Motor neuron (in vitro differentiated cells): ENCODE results near the gene PAPOLG. TPM values are rescaled to one million over a fixed set of nuclear protein-coding genes. Genes with fewer than 3 reads are reported as not detected.

Experiments
- ATAC-seq, 8 experiments: fragments of 200-7000 bp; cut with Tn5 transposase; replicated peaks in 6 of 8; 2 replicates each; pipeline ENCODE4 v1.8.0; 2021; ENCODE audit warnings: mild to moderate bottlenecking in 8 of 8, moderate library complexity in 8 of 8
- H3K27ac ChIP-seq, 2 donors: fragments of 250-450 bp; sonication (Bioruptor Pico); 2 replicates each; pipeline ENCODE4 v1.9.0; 2021; ENCODE audit warnings: antibody characterized with exemption in 2 of 2, mild to moderate bottlenecking in 2 of 2, moderate library complexity in 1 of 2
- H3K4me1 ChIP-seq, 2 donors: fragments of 250-450 bp; sonication (Bioruptor Pico); replicated peaks in 1 of 2; 2 replicates each; pipeline ENCODE4 v1.6.1; 2021; ENCODE audit warnings: antibody characterized with exemption in 2 of 2, mild to moderate bottlenecking in 2 of 2, moderate library complexity in 1 of 2
- H3K4me3 ChIP-seq, 5 donors: fragments of 250-450 bp; sonication (Bioruptor Pico); 2 replicates each; pipeline ENCODE4 v1.9.0; 2021; ENCODE audit warnings: antibody characterized with exemption in 5 of 5, mild to moderate bottlenecking in 5 of 5, moderate library complexity in 4 of 5
- WGBS, 10 experiments: fragments of 450-650 bp; shearing (Covaris generic); methylation state at CpG; one replicate each; pipeline ENCODE4 v1.0.0; 2022; 5-methylcytosine and 5-hydroxymethylcytosine counted together
- in situ Hi-C, 9 experiments: fragments of 400-800 bp; cut with MboI; loops; one replicate each; pipeline ENCODE4 v1.15.0; 2021; ENCODE audit warnings: low sequenced_read_pairs in 9 of 9, low pct_unique_long_range_greater_than_20kb in 2 of 9; ENCODE audit not compliant: unreplicated experiment in 9 of 9
- total RNA-seq, 8 experiments: library from RNA; unstranded; fragments of 300-600 nt; gene quantifications; 2 replicates each; pipeline versions ENCODE4 v1.2.3 to v1.2.4, GENCODE V29; 2022

The PAPOLG gene
- total RNA-seq, 8 experiments from 2014 or later = 7.3 to 23.9 (median 20.2) TPM

- H3K4me3 ChIP-seq = no peak overlapping the region
- 47 to 100% (median 84%) methylated on average over 1 to 5 of the region's 6 CpGs; no CpG with 5 or more reads in 3 of the 10 experiments for WGBS, 10 experiments
- in situ Hi-C loops = no loop called here
- no peak for ATAC-seq
- H3K4me1 ChIP-seq = no peaks in the 10 kb centered on the region
- no peak overlapping the region for H3K27ac ChIP-seq
These were observed 16.9 kb upstream of the PAPOLG start for GRCh38 chr2:60739156-60739555.

GRCh38 chr2:60741576-60741975, 14.5 kb upstream of the PAPOLG start:
- Histone ChIP-seq H3K4me3 (no peak overlapping the region), H3K4me1 (no peaks in the 10 kb centered on the region), H3K27ac (no peak overlapping the region)
- in situ Hi-C loops = no loop called here
- 67 to 97% (median 91%) methylated on average over 3 to 9 of the region's 11 CpGs; no CpG with 5 or more reads in 5 of the 10 experiments for WGBS, 10 experiments
- ATAC-seq = no peak

- in situ Hi-C loops = no loop called here
- Histone ChIP-seq H3K27ac (no peak overlapping the region), H3K4me1 (no peaks in the 10 kb centered on the region), H3K4me3 (no peak overlapping the region)
- 14 to 100% (median 36%) methylated on average over 1 to 4 of the region's 4 CpGs; no CpG with 5 or more reads in 2 of the 10 experiments for WGBS, 10 experiments
- ATAC-seq = no peak
These were observed 13.6 kb upstream of the PAPOLG start for GRCh38 chr2:60742419-60742818.

- no peak overlapping the region for H3K4me3 ChIP-seq
- 80 to 100% (median 92%) methylated on average over 1 to 4 of the region's 5 CpGs; no CpG with 5 or more reads in 3 of the 10 experiments for WGBS, 10 experiments
- H3K27ac ChIP-seq = no peak overlapping the region
- ATAC-seq = no peak
- in situ Hi-C loops = no loop called here
- H3K4me1 ChIP-seq = no peaks in the 10 kb centered on the region
These were observed 10.7 kb upstream of the PAPOLG start for GRCh38 chr2:60745330-60745729.

- WGBS, 10 experiments = 54 to 100% (median 67%) methylated on average over 2 to 6 of the region's 7 CpGs; no CpG with 5 or more reads in 5 of the 10 experiments
- in situ Hi-C loops = no loop called here
- ATAC-seq = peak in 1 of 8 experiments; percentile 21
These were observed 10.3 kb upstream of the PAPOLG start for GRCh38 chr2:60745761-60746160.

GRCh38 chr2:60746318-60746717, 9.8 kb upstream of the PAPOLG start:
- H3K27ac ChIP-seq = no peak overlapping the region
- WGBS, 10 experiments = 44 to 90% (median 75%) methylated on average over 2 to 6 of the region's 8 CpGs; no CpG with 5 or more reads in 7 of the 10 experiments
- in situ Hi-C loops = no loop called here
- H3K4me3 ChIP-seq = no peak overlapping the region
- H3K4me1 ChIP-seq = no peaks in the 10 kb centered on the region
- ATAC-seq = peak in 3 of 8 experiments; percentile 70 to 99 (median 93)

More at GRCh38 chr2:60745761-60746160, 10.3 kb upstream of the PAPOLG start:
- Histone ChIP-seq H3K4me1 (no peaks in the 10 kb centered on the region), H3K27ac (no peak overlapping the region), H3K4me3 (no peak overlapping the region)

- no peak overlapping the region for H3K4me3 ChIP-seq
- no peak for ATAC-seq
- 71 to 100% (median 100%) methylated on average over 1 of the region's 1 CpG; no CpG with 5 or more reads in 4 of the 10 experiments for WGBS, 10 experiments
These were observed 3.6 kb downstream of the PAPOLG start for GRCh38 chr2:60759654-60760053.

GRCh38 chr2:60764736-60765534, 8.9 kb downstream of the PAPOLG start:
- peak in 2 of 8 experiments; percentile 81 to 82 for ATAC-seq
- 52 to 100% (median 94%) methylated on average over 1 to 3 of the region's 3 CpGs; no CpG with 5 or more reads in 1 of the 10 experiments for WGBS, 10 experiments
- in situ Hi-C loops = loop anchor here in 1 of 9 experiments (25.0 kb wide), 1 partner anchor 247 kb away; the partner anchor contains the start of genes PEX13 and PUS10
- no peak overlapping the region for H3K4me3 ChIP-seq
- no peaks in the 10 kb centered on the region for H3K4me1 ChIP-seq
- H3K27ac ChIP-seq = no peak overlapping the region

More at GRCh38 chr2:60759654-60760053, 3.6 kb downstream of the PAPOLG start:
- Histone ChIP-seq H3K27ac (no peak overlapping the region), H3K4me1 (peaks cover 4 to 12% of the 10 kb centered on the region in 2 donors)
- in situ Hi-C loops = loop anchor here in 1 of 9 experiments (25.0 kb wide), 1 partner anchor 253 kb away; the partner anchor contains the start of genes PEX13 and PUS10

- WGBS, 10 experiments = 83 to 100% (median 100%) methylated on average over 1 to 3 of the region's 3 CpGs
- in situ Hi-C loops = loop anchor here in 1 of 9 experiments (25.0 kb wide), 1 partner anchor 246 kb away; the partner anchor contains the start of genes PEX13 and PUS10
- no peaks in the 10 kb centered on the region for H3K4me1 ChIP-seq
- no peak for ATAC-seq
- H3K4me3 ChIP-seq = no peak overlapping the region
- no peak overlapping the region for H3K27ac ChIP-seq
These were observed 10.2 kb downstream of the PAPOLG start for GRCh38 chr2:60766283-60766682.

- 94 to 100% (median 100%) methylated on average over 1 to 3 of the region's 3 CpGs for WGBS, 10 experiments
- Histone ChIP-seq H3K27ac (no peak overlapping the region), H3K4me1 (no peaks in the 10 kb centered on the region), H3K4me3 (no peak overlapping the region)
- no peak for ATAC-seq
- in situ Hi-C loops = loop anchor here in 1 of 9 experiments (25.0 kb wide), 1 partner anchor 241 kb away; the partner anchor contains the start of genes PEX13 and PUS10
These were observed 15.4 kb downstream of the PAPOLG start for GRCh38 chr2:60771508-60771907.

- in situ Hi-C loops = loop anchor here in 1 of 9 experiments (25.0 kb wide), 1 partner anchor 212 kb away; no protein-coding TSS in a partner anchor
- ATAC-seq = no peak
- no peak overlapping the region for H3K27ac ChIP-seq
- WGBS, 10 experiments = 33 to 100% (median 96%) methylated on average over 1 to 2 of the region's 2 CpGs; no CpG with 5 or more reads in 1 of the 10 experiments
- no peak overlapping the region for H3K4me3 ChIP-seq
- H3K4me1 ChIP-seq = no peaks in the 10 kb centered on the region
These were observed 19.1 kb downstream of the PAPOLG start for GRCh38 chr2:60775048-60775639.

- 88 to 100% (median 100%) methylated on average over 1 to 3 of the region's 3 CpGs; no CpG with 5 or more reads in 1 of the 10 experiments for WGBS, 10 experiments
- Histone ChIP-seq H3K4me3 (no peak overlapping the region), H3K4me1 (no peaks in the 10 kb centered on the region), H3K27ac (no peak overlapping the region)
- no peak for ATAC-seq
- in situ Hi-C loops = loop anchor here in 1 of 9 experiments (25.0 kb wide), 1 partner anchor 209 kb away; no protein-coding TSS in a partner anchor
These were observed 22.3 kb downstream of the PAPOLG start for GRCh38 chr2:60778352-60778751.

- no peak overlapping the region for H3K4me3 ChIP-seq
- WGBS, 10 experiments = 83 to 98% (median 89%) methylated on average over 2 to 5 of the region's 5 CpGs
- H3K27ac ChIP-seq = no peak overlapping the region
- ATAC-seq = no peak
- in situ Hi-C loops = loop anchor here in 1 of 9 experiments (25.0 kb wide), 1 partner anchor 208 kb away; no protein-coding TSS in a partner anchor
- H3K4me1 ChIP-seq = no peaks in the 10 kb centered on the region
These were observed 23.4 kb downstream of the PAPOLG start for GRCh38 chr2:60779426-60779825.
